ENCODE measurements around the gene YJEFN3. TPM values are rescaled to one million over a fixed set of nuclear protein-coding genes. Genes with fewer than 3 reads are reported as not detected.
A peak's percentile ranks its signal among the peaks of the same experiment; 100 is the strongest.

The YJEFN3 gene
- total RNA-seq, 1 experiment from 2014 or later = 25.3 TPM

GRCh38 chr19:19538061-19538784 lies 9.5 kb downstream of the YJEFN3 start, which contains the start of gene CILP2:
CILP2 (plus strand) TSS chr19:19538265; CDS start chr19:19538350, 85 bp downstream.
- Histone ChIP-seq H3K9ac (ENCODE audit: low read length) (peak within 1 kb of the TSS; percentile 56), H3K79me2 (ENCODE audit: insufficient read depth, low read length) (no peaks in the 10 kb centered on the region), H3K4me3 (replicated peaks in 1 of 2; ENCODE audit: low read depth in 1 of 2, low read length in 2 of 2) (peak within 1 kb of the TSS; percentile 47 to 59), H3K4me1 (ENCODE audit: control insufficient read depth in 1 of 2, insufficient read depth in 2 of 2, low read length in 2 of 2) (peaks cover 12 to 34% of the 10 kb centered on the region in 2 experiments), H3K9me3 (ENCODE audit: control insufficient read depth in 1 of 2, insufficient read depth in 1 of 2, low read depth in 1 of 2, low read length in 2 of 2) (no peaks in the 10 kb centered on the region), H3K36me3 (ENCODE audit: control insufficient read depth in 1 of 2, insufficient read depth in 2 of 2, low read length in 2 of 2) (no peaks in the 10 kb centered on the region), H3K9me2 (ENCODE audit: insufficient read depth) (no peaks in the 10 kb centered on the region), H4K20me1 (ENCODE audit: insufficient read depth) (no peaks in the 10 kb centered on the region), H3K27me3 (ENCODE audit: insufficient read depth, low read length) (no peaks in the 10 kb centered on the region), H2AFZ (ENCODE audit: low read depth, low read length, poor library complexity, severe bottlenecking) (no peak within 1 kb of the TSS), H3K4me2 (ENCODE audit: low read length) (peak within 1 kb of the TSS; percentile 80), H3K27ac (ENCODE audit: low read depth, low read length) (peak within 1 kb of the TSS; percentile 51)
- ATAC-seq (peak; percentile 17), DNase-seq (ENCODE audit: low read depth, low spot score) (no peak)
- BruUV-seq (replicated peaks) = TSS peak; percentile 56
- ChIA-PET CTCF (no interaction called here), RAD21 (ENCODE audit: low non-redundant PET in 1 of 2, low total read pairs in 2 of 2, uncharacterized antibody in 2 of 2, unreplicated experiment in 2 of 2) (no interaction called here), POLR2A (no interaction called here)
- TF ChIP-seq EGR1 (IDR thresholded peaks at IDR 0.05; ENCODE audit: low read depth) = 0 out of 2 replicates have a peak, but pooled peaks have one; percentile 39
- 0 out of 2 replicates have a peak, but pooled peaks have one; percentile 30 for TF ChIP-seq ZFX (IDR thresholded peaks at IDR 0.05)
- no peak for TF ChIP-seq EZH2 (IDR thresholded peaks at IDR 0.05)
- TF ChIP-seq ELF1 (IDR thresholded peaks at IDR 0.05; ENCODE audit: borderline replicate concordance, low read depth) = no peak
- TF ChIP-seq JUND (IDR thresholded peaks at IDR 0.05) = no peak
- no peak for TF ChIP-seq SIN3A (IDR thresholded peaks at IDR 0.05; ENCODE audit: low read depth)
- no peak for TF ChIP-seq TCF7L2 (IDR thresholded peaks at IDR 0.05; ENCODE audit: borderline replicate concordance, extremely low read depth, insufficient read depth, insufficient read length)
- no peak for TF ChIP-seq ZNF274 (IDR thresholded peaks at IDR 0.05; ENCODE audit: low read depth, low read length)
- TF ChIP-seq POLR2AphosphoS5 (IDR thresholded peaks at IDR 0.05; ENCODE audit: low read depth, low read length) = peak; percentile 56; the same call in 1 of the 2 replicates
- intact Hi-C loops (cut with micrococcal nuclease) = no loop called here

- peak overlapping the region; percentile 80 for H3K4me2 ChIP-seq (ENCODE audit: low read length)
- peaks cover 12 to 34% of the 10 kb centered on the region in 2 experiments for H3K4me1 ChIP-seq (ENCODE audit: control insufficient read depth in 1 of 2, insufficient read depth in 2 of 2, low read length in 2 of 2)
- H3K36me3 ChIP-seq (ENCODE audit: control insufficient read depth in 1 of 2, insufficient read depth in 2 of 2, low read length in 2 of 2) = no peaks in the 10 kb centered on the region
- peak overlapping the region; percentile 51 for H3K27ac ChIP-seq (ENCODE audit: low read depth, low read length)
- ChIA-PET POLR2A (interaction anchor here (0.6 kb wide), 1 partner anchor 166 kb away, joined by 3 read pairs; no protein-coding TSS in a partner anchor), CTCF (interaction anchor here (2.8 kb wide), 1 partner anchor 15 kb away, joined by 52 read pairs; no protein-coding TSS in a partner anchor), RAD21 (ENCODE audit: low non-redundant PET in 1 of 2, low total read pairs in 2 of 2, uncharacterized antibody in 2 of 2, unreplicated experiment in 2 of 2) (no interaction called here)
- intact Hi-C loops (cut with micrococcal nuclease) = no loop called here
- H3K79me2 ChIP-seq (ENCODE audit: insufficient read depth, low read length) = no peaks in the 10 kb centered on the region
- H4K20me1 ChIP-seq (ENCODE audit: insufficient read depth) = no peaks in the 10 kb centered on the region
- no peak overlapping the region for H2AFZ ChIP-seq (ENCODE audit: low read depth, low read length, poor library complexity, severe bottlenecking)
- no peak for TF ChIP-seq MAX (IDR thresholded peaks at IDR 0.05)
- no peak for TF ChIP-seq FOSL1 (IDR thresholded peaks at IDR 0.05; ENCODE audit: low read depth)
- TF ChIP-seq CBX3 (IDR thresholded peaks at IDR 0.05; ENCODE audit: low read depth) = no peak
- TF ChIP-seq POLR2A (IDR thresholded peaks at IDR 0.05; ENCODE audit: borderline replicate concordance, extremely low read depth, insufficient read depth, insufficient read length) = no peak
- no peak for TF ChIP-seq POLR2AphosphoS5 (IDR thresholded peaks at IDR 0.05; ENCODE audit: low read depth, low read length)
- TF ChIP-seq CTCF (IDR thresholded peaks at IDR 0.05 in 2 of 3, conservative IDR thresholded peaks at IDR 0.05 in 1 of 3; ENCODE audit: borderline replicate concordance in 1 of 3, insufficient read depth in 1 of 3, low read depth in 2 of 3, low read length in 2 of 3) = no peak
- TF ChIP-seq CEBPB (IDR thresholded peaks at IDR 0.05; ENCODE audit: low read depth) = no peak
- no peak for TF ChIP-seq SRF (IDR thresholded peaks at IDR 0.05; ENCODE audit: low read depth)
- peak overlapping the region; percentile 47 to 59 for H3K4me3 ChIP-seq (replicated peaks in 1 of 2; ENCODE audit: low read depth in 1 of 2, low read length in 2 of 2)
- ATAC-seq (no peak), DNase-seq (ENCODE audit: low read depth, low spot score) (no peak)
- H3K9ac ChIP-seq (ENCODE audit: low read length) = peak overlapping the region; percentile 56
- BruUV-seq (replicated peaks) = no TSS peak
- H3K9me3 ChIP-seq (ENCODE audit: control insufficient read depth in 1 of 2, insufficient read depth in 1 of 2, low read depth in 1 of 2, low read length in 2 of 2) = no peaks in the 10 kb centered on the region
- no peaks in the 10 kb centered on the region for H3K27me3 ChIP-seq (ENCODE audit: insufficient read depth, low read length)
- H3K9me2 ChIP-seq (ENCODE audit: insufficient read depth) = no peaks in the 10 kb centered on the region
Observed at GRCh38 chr19:19538785-19539166, 10.1 kb downstream of the YJEFN3 start.
